HG03378 (cell line): ENCODE measurements around the gene TCF4.

Experiments used
- ATAC-seq: cut with Tn5 transposase; IDR thresholded peaks from one replicate; pipeline ENCODE4 v1.9.1; 2021; ENCODE audit warnings: mild to moderate bottlenecking, moderate library complexity; ENCODE audit not compliant: unreplicated experiment

Gene TCF4

DNA sequence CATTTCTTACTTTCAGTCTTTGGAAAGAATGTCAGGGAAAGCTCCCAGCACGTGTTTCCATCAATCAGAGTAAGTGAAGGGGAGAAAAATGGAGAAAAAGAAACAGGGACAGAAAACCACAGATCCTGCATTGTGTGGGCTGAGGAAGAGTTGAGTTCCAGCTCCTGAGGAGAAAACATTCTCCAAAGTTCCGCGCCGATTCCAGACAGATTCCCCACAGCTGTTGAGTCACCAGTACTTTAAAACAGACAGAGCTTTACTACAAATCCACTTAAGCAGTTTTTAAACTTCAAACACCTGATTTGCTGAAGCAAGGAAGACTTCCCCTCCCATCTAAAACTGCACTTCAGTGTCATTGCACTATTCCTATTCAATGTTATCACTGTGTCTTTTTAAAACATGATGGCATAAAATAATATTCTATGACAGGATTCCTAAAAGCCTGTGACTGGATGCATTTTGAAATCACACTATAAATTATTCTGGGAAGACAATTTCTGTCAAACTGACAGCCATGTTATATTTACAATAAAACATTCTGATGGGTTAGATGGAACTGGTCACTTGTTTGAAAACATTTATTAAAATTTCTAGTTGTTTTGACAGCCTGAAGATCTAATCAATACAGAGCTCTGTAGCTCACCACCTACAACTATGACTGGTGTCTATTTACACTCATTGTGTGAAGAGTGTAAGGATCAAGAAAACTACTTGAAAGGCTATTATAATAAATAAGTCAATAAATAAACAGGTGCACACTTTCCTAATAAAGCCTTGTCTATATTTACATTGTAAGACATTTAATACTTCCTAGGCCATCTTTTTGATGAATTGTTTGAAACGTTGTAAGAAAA is 40.9 kb downstream of the TCF4 start:
- no peak for ATAC-seq

GRCh38 chr18:55544014-55544413 is 44.0 kb downstream of the TCF4 start:
- ATAC-seq: no peak

DNA sequence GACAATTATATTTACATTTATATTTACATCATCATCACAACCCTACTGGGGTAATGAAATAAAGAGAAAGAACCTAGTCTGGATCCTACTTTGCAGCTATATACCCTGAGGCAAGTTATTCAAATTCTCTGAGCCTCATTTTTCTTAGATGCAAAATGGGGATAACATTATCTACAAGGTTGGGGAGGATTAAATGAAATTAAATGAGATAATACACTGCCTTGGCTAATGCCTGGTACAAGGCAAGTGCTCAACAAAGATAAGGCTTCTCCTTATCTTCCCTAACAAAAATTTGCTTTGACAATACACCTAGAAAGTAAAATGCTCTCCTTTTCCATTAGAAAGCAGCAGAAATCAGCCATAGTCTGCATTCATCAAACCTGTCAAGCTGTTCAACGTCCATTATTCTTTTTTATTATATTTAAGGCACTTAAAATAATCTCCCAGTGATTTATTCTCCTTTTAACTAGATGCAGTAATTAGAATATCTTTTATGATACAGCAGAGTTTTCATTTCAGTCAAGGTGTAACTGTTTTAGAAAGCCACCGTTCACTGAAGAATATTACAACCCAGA is 44.8 kb downstream of the TCF4 start:
- ATAC-seq: no peak

DNA sequence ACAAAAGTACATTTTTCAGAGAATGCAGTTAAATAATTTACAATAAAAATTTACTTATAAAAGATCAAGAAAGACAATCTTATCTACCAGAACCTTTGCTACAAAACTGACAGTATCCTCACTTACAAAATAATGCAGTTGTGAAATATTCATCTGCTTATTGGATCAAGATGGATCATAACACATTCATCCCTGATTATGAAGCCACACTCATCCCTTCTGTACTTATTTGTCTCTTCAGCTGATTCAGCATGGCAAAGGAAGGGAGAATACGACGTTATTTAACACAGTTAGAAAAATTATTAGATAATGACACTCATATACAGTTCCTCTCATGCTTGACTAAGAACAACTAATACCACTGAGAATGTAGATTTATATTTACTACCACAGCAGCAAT is 46.4 kb downstream of the TCF4 start:
- no peak for ATAC-seq

DNA sequence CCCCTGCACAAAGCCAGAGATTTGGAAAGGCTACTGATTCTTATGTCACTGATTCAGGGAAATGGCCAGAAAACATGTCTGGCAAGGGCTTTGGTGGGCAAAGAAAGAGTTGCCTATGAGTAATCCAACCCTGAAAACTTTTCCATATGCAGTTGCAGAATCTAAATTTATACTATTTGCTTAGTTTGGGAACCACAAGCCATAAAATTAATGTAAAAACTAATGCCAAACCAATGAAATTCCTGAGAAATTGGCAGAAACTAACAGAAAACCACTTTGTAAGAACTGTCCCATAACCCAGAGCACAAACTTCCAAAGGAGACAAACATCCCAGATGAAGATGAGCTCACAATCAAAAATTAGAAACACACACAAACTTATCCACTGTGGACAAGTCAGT is 48.8 kb downstream of the TCF4 start:
- no peak for ATAC-seq

- no peak for ATAC-seq
Observed at GRCh38 chr18:55534996-55535395, 53.0 kb downstream of the TCF4 start.

DNA sequence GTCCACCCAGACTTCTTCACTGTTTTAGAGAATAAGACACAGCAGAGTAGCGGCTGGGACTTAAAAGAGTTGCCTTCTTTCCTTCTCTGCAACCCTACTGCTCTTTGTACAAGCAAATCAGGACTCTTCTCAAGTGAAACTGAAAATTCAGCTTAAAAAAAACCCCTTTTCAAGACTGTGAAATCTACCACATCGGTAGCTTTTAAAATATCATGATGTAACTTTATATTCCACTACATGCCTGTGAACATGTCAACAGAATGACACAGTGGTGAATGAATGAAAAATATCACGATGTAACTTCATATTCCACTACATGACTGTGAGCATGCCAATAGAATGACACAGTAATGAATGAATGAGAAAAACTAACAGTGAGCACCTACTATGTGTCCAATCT is 53.4 kb downstream of the TCF4 start:
- ATAC-seq: no peak

- no peak for ATAC-seq
Observed at GRCh38 chr18:55530166-55530565, 57.8 kb downstream of the TCF4 start.

- no peak for ATAC-seq
Observed at GRCh38 chr18:55529581-55529980, 58.4 kb downstream of the TCF4 start.

GRCh38 chr18:55525845-55526244 is 62.1 kb downstream of the TCF4 start:
- ATAC-seq: no peak

DNA sequence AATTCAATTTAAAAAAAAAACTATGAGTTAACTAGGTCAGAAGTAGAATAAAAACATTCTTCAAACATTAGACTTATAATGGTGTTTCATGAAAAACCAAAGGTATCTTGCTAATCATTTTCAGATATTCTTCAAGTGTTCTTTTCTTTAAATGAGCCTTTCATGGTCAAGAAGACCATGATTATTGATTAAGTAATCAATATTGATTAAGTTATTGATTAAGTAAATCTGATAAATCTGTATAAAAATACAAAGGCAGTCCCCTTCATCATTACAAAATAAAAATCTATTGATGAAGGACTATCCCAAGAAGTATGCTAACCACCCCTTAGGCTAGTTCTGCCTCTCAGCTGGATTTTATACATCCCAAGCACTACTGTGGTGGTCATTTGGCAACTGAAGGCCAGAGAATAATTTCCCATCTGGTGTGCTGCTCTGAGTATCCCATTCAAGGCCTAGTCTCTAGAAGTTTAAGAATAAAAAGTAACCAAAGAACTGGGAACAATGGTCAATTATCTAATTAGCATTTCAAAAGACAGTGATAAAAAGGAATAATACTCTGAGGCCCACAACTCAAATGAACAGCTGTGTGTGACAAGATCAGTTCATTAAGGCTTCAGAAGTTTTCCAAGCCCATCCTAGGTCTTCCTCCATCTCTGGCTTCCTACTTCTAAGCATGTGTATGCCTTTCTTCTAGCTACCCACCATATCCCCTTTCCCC is 63.5 kb downstream of the TCF4 start:
- ATAC-seq: no peak

GRCh38 chr18:55523001-55523400 is 65.0 kb downstream of the TCF4 start:
- no peak for ATAC-seq

- ATAC-seq: no peak
Observed at GRCh38 chr18:55522011-55522410, 66.0 kb downstream of the TCF4 start.

DNA sequence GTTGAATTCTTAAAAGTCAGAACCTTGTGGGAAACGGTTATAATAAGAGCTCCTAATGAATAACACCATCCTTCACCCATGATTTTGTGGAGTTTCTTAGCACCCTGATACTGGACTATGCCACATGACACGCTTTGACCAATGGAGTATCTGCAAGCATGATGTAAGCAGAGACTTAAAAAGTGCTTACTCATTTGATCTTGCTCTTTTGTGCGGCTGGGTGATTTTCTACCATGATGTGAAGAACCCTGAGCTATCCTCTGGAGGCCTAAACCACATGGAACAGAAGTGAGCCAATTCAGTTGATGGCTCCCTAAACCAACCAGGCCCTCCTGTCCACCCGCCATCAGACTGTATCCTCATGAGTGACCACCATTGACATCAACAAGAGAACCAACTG is 70.9 kb downstream of the TCF4 start:
- ATAC-seq: no peak

DNA sequence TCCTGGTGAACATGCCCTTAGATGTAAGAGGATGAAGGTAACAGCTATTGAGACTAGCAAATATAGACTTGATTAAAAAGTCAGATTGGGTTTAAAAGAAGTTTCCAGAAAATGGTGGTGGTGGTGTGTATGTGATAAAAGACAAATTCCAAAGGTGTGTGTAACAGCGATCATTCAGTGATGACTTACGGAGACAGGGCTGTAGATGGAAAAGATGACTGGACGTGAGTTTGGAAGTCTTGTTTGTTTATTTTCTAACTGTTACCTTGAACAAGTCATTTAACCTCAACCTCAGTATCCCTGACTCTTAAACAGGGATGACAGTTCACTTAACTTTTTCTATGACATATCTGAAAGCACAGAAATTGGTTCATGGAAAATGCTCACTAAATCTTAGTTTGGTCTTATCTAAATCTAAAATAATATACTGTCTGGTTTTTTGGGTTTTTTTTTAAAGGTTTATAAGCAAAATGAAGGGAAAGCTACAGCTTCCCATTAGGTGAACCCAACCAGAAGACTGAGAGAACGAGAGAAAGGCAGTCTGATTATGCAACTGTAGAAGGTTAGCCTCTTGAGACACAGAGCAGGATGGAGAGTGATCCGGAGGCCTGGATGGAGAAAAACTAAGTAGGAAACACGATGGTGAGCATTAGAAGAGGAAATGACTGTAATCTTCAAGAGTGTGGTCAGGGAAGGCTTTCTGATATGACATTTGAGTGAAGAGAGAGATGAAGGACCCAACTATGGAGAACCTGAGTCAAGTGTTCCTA is 71.9 kb downstream of the TCF4 start:
- no peak for ATAC-seq

- ATAC-seq: no peak
Observed at GRCh38 chr18:55515214-55515613, 72.8 kb downstream of the TCF4 start.

DNA sequence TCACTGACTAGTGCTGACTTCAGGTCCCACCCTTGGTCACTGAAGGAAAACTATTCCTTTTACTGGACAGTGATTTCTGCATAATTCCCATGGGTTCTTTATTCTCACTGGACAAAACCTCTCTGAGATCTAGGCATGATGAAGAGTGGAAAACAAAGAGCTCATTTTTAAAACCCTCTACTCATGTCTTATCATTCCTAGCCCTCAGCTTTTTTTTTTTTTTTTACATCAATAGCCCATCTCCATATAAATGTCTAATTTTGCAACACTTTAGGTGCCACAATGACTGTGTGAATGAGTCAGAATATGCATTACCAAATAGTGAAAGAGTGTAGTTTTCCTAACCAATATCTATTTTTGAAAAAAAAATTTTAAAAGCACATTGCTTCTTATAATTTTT is 74.8 kb downstream of the TCF4 start:
- ATAC-seq: no peak

DNA sequence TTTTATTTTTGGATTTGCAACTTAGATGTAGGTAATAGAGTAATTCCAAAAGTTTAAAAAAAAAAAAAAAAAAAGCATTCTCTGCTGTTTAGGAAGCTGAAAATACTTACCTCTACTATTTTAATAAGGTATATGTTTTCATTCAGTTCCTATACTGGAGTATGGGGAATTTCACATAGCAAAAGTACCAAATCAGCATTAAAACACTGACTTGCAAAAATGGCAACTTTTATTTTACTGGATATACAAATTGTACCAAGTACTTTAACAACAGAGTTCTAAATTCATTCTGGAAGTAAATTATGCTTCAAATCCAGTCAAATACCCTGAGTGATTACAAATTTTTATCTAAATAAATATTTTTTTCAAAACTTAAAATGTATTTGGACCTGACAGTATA is 76.7 kb downstream of the TCF4 start:
- no peak for ATAC-seq

GRCh38 chr18:55510809-55511208 is 77.2 kb downstream of the TCF4 start:
- no peak for ATAC-seq

GRCh38 chr18:55509631-55510324 is 78.2 kb downstream of the TCF4 start:
- peak; percentile 92 for ATAC-seq

DNA sequence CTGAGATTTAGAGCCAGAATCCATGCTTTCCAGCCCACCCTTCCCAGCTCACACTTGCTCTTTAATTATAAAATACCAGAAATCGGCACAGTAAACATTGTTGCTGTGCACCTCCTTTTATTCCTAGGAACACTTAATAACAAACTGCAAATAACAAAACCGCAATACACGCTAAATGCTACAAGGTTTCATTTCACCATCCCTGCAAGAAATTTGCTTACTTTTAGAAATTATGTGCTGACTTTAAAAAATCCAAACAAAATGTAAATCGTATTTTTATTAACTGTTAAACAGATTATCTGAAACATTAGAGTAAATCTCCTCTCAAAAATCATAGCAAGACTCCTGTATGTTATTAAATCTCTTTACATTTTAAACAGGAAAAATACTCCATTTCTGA is 79.3 kb downstream of the TCF4 start:
- ATAC-seq: no peak
